Activated CD8-positive, alpha-beta T cell treated with anti-CD3 and anti-CD28 coated beads for 36 hours (primary cell): ENCODE results near the gene UIMC1. TPM values are rescaled to one million over a fixed set of nuclear protein-coding genes. Genes with fewer than 3 reads are reported as not detected.

ENCODE experiments used
- ATAC-seq: fragments of 200-7000 bp; cut with Tn5 transposase; one replicate; pipeline ENCODE4 v1.10.0; 2021; ENCODE audit warnings: mild to moderate bottlenecking, moderate library complexity
- CTCF ChIA-PET: fragments of 350-600 bp; sonication (Branson Sonifier 250); formaldehyde crosslinking; loops from one replicate; lab custom pipeline; 2021; ENCODE audit warnings: antibody characterized with exemption; lab: Charles Lee
- POLR2A ChIA-PET: fragments of 350-600 bp; sonication (Branson Sonifier 250); formaldehyde crosslinking; loops from one replicate; lab custom pipeline; 2021; ENCODE audit warnings: antibody characterized with exemption; lab: Charles Lee
- DNase-seq: peaks from one replicate; pipeline ENCODE4 v3.0.0-alpha.2; 2020
- H3K27ac Mint-ChIP-seq: one replicate; pipeline ENCODE4 v1.8.0; 2021; ENCODE audit warnings: mild to moderate bottlenecking, mixed read lengths
- H3K27me3 Mint-ChIP-seq: one replicate; pipeline ENCODE4 v1.8.0; 2021; ENCODE audit warnings: mixed read lengths
- H3K36me3 Mint-ChIP-seq: one replicate; pipeline ENCODE4 v1.8.0; 2021; ENCODE audit warnings: low read depth, mixed read lengths
- H3K4me1 Mint-ChIP-seq: one replicate; pipeline ENCODE4 v1.8.0; 2021; ENCODE audit warnings: low read depth, mixed read lengths
- H3K4me3 Mint-ChIP-seq: one replicate; pipeline ENCODE4 v1.8.0; 2021; ENCODE audit warnings: mild to moderate bottlenecking, moderate library complexity, mixed read lengths
- H3K9me3 Mint-ChIP-seq: one replicate; pipeline ENCODE4 v1.8.0; 2021; ENCODE audit warnings: mixed read lengths
- intact Hi-C: fragments of 100-400 bp; cut with micrococcal nuclease; formaldehyde crosslinking; loops from one replicate; pipeline ENCODE4 v1.10.0; 2022
- total RNA-seq, 2 experiments: library from RNA; stranded (reverse); gene quantifications; one replicate each; pipeline ENCODE4 v1.2.3, GENCODE V29; 2021
- TF ChIP-seq, protein P1 (sequence below): fragments of 200-600 bp; IDR thresholded peaks from one replicate; pipeline ENCODE4 v1.8.0; 2022; ENCODE audit warnings: antibody characterized with exemption, mild to moderate bottlenecking

UIMC1 gene
- total RNA-seq, 2 experiments from 2014 or later: 54.1 to 57.0 TPM

DNA sequence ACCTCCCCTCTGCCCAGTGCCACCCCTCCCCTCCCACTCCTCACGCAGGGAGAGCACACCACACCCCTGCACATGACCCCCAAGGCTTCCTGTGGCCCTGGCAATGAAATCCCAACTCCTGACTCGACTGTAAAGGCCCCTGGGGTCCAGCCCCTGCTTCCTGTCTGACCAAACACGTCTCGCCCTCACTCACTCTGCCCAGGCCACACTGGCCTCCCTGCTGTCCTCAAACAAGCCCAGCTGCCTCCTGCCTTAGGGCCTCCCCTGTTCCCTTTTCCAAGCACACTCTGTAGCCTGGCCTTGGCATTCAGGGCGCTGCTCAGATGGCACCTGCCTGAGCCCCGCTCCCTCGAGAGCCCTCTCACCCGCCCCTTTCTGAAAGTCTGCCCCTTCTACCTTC, 149.8 kb downstream of the UIMC1 start:
- Mint-ChIP-seq H3K27me3 (peaks cover 12% of the 10 kb centered on the region), H3K27ac (no peak overlapping the region), H3K9me3 (no peaks in the 10 kb centered on the region), H3K4me3 (no peak overlapping the region), H3K36me3 (no peaks in the 10 kb centered on the region), H3K4me1 (no peaks in the 10 kb centered on the region)
- ATAC-seq (no peak), DNase-seq (no peak)
- TF ChIP-seq, protein P1, sequence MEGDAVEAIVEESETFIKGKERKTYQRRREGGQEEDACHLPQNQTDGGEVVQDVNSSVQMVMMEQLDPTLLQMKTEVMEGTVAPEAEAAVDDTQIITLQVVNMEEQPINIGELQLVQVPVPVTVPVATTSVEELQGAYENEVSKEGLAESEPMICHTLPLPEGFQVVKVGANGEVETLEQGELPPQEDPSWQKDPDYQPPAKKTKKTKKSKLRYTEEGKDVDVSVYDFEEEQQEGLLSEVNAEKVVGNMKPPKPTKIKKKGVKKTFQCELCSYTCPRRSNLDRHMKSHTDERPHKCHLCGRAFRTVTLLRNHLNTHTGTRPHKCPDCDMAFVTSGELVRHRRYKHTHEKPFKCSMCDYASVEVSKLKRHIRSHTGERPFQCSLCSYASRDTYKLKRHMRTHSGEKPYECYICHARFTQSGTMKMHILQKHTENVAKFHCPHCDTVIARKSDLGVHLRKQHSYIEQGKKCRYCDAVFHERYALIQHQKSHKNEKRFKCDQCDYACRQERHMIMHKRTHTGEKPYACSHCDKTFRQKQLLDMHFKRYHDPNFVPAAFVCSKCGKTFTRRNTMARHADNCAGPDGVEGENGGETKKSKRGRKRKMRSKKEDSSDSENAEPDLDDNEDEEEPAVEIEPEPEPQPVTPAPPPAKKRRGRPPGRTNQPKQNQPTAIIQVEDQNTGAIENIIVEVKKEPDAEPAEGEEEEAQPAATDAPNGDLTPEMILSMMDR: no peak
- POLR2A ChIA-PET: no interaction called here
- intact Hi-C loops: no loop called here
- CTCF ChIA-PET: no interaction called here

DNA sequence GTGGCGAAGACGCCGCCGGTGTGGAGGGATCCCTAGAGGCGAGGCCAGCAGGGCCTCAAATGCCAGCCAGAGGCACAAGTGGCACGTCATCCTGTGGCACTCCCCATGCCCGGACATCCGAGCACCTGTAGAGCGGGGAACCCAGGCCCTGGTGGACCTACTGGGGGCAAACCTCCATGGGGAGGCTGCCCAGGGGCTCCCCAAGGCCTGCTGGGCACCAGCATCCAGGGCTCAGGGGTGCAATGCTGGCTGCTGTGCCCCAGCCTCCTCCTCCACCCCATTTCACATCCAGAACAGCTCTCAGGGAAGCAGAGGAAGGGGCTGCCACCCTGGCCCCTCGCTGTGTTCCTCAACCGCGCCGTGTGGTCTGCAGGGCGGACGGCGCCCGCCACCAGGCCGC, 151.0 kb downstream of the UIMC1 start:
- DNase-seq: no peak
- TF ChIP-seq, protein P1: no peak
- CTCF ChIA-PET: no interaction called here
- H3K27ac Mint-ChIP-seq: no peak overlapping the region
- no peaks in the 10 kb centered on the region for H3K36me3 Mint-ChIP-seq
- no peaks in the 10 kb centered on the region for H3K4me1 Mint-ChIP-seq
- intact Hi-C loops: no loop called here
- POLR2A ChIA-PET: no interaction called here
- H3K27me3 Mint-ChIP-seq: peaks cover 13% of the 10 kb centered on the region
- no peak for ATAC-seq
- no peak overlapping the region for H3K4me3 Mint-ChIP-seq
- H3K9me3 Mint-ChIP-seq: no peaks in the 10 kb centered on the region

Other genes starting within 250 kb of the UIMC1 start
- gene UNC5A, start 196.2 kb downstream of the UIMC1 start, total RNA-seq: not detected
- gene HK3, start 107.4 kb downstream of the UIMC1 start, total RNA-seq: not detected
- gene ZNF346, start 15.9 kb upstream of the UIMC1 start, total RNA-seq: 10 to 100 TPM; 15.0 to 17.0 TPM
- 1 to 10 TPM; 1.3 to 2.2 TPM for gene FGFR4, start 80.1 kb upstream of the UIMC1 start, total RNA-seq
- gene NSD1, start 127.0 kb upstream of the UIMC1 start, total RNA-seq: 10 to 100 TPM; 60.1 to 64.8 TPM